ENCODE data around the gene TNFSF10. TPM values are rescaled to one million over a fixed set of nuclear protein-coding genes. Genes with fewer than 3 reads are reported as not detected.

TNFSF10 gene
- total and polyA plus RNA-seq, 9 of the 15 experiments (the other 6 are each of a cell fraction or from before 2014, with no cell fraction given) = 0.07 to 1.3 (median 0.27) TPM; not detected in 1

DNA sequence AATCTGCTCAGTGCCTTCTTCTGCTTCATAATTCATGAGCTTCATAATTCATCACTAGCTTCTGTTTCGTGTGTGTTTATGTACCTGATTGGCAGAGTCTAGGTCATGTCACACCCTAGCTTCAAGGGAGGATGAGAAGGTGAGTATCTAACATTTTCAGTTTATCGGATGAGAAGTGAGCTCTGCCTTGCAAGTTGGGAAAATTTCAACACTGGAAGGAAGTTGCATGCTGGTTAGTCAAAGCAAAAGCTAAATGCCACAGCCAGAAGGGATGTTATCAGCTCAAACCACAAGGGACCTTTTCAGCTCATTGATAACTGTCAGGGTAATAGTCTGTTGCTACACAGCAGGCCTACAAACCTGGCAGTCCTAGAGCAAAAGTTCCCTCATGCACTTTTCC lies 7.3 kb upstream of the TNFSF10 start (continued):
- TF ChIP-seq, protein P1, sequence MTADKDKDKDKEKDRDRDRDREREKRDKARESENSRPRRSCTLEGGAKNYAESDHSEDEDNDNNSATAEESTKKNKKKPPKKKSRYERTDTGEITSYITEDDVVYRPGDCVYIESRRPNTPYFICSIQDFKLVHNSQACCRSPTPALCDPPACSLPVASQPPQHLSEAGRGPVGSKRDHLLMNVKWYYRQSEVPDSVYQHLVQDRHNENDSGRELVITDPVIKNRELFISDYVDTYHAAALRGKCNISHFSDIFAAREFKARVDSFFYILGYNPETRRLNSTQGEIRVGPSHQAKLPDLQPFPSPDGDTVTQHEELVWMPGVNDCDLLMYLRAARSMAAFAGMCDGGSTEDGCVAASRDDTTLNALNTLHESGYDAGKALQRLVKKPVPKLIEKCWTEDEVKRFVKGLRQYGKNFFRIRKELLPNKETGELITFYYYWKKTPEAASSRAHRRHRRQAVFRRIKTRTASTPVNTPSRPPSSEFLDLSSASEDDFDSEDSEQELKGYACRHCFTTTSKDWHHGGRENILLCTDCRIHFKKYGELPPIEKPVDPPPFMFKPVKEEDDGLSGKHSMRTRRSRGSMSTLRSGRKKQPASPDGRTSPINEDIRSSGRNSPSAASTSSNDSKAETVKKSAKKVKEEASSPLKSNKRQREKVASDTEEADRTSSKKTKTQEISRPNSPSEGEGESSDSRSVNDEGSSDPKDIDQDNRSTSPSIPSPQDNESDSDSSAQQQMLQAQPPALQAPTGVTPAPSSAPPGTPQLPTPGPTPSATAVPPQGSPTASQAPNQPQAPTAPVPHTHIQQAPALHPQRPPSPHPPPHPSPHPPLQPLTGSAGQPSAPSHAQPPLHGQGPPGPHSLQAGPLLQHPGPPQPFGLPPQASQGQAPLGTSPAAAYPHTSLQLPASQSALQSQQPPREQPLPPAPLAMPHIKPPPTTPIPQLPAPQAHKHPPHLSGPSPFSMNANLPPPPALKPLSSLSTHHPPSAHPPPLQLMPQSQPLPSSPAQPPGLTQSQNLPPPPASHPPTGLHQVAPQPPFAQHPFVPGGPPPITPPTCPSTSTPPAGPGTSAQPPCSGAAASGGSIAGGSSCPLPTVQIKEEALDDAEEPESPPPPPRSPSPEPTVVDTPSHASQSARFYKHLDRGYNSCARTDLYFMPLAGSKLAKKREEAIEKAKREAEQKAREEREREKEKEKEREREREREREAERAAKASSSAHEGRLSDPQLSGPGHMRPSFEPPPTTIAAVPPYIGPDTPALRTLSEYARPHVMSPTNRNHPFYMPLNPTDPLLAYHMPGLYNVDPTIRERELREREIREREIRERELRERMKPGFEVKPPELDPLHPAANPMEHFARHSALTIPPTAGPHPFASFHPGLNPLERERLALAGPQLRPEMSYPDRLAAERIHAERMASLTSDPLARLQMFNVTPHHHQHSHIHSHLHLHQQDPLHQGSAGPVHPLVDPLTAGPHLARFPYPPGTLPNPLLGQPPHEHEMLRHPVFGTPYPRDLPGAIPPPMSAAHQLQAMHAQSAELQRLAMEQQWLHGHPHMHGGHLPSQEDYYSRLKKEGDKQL (CRISPR knock-in tag; IDR thresholded peaks at IDR 0.05; ENCODE audit: borderline replicate concordance) = no peak
- TF ChIP-seq CEBPB (tag; IDR thresholded peaks at IDR 0.05) = peak; percentile 92
- peak; percentile 67; the same call in 1 of the 2 replicates for TF ChIP-seq JUND (IDR thresholded peaks at IDR 0.05; ENCODE audit: borderline replicate concordance, low read depth, low read length)
- TF ChIP-seq JUND (tag; IDR thresholded peaks at IDR 0.05; ENCODE audit: borderline replicate concordance, low read depth, low read length) = peak; percentile 65; the same call in 1 of the 3 replicates
- no peak for TF ChIP-seq SRSF3 (IDR thresholded peaks at IDR 0.05; ENCODE audit: insufficient read depth, low read length)
- TF ChIP-seq ZNF408 (CRISPR knock-in tag; IDR thresholded peaks at IDR 0.05; ENCODE audit: low read depth) = no peak
- no peak for TF ChIP-seq RBM34 (IDR thresholded peaks at IDR 0.05; ENCODE audit: borderline replicate concordance, insufficient read depth, low read length)
- no peak for TF ChIP-seq MTF1 (CRISPR knock-in tag; IDR thresholded peaks at IDR 0.05; ENCODE audit: borderline replicate concordance)
- no peak for TF ChIP-seq FOXK2 (conservative IDR thresholded peaks at IDR 0.05 in 1 of 2, IDR thresholded peaks at IDR 0.05 in 1 of 2; ENCODE audit: low read depth in 2 of 2)
- no peak for TF ChIP-seq NEUROD1 (IDR thresholded peaks at IDR 0.05; ENCODE audit: borderline replicate concordance, low read depth, low read length, partially characterized antibody)
- TF ChIP-seq SRSF1 (IDR thresholded peaks at IDR 0.05; ENCODE audit: low read depth, low read length) = no peak
- TF ChIP-seq, protein P2, sequence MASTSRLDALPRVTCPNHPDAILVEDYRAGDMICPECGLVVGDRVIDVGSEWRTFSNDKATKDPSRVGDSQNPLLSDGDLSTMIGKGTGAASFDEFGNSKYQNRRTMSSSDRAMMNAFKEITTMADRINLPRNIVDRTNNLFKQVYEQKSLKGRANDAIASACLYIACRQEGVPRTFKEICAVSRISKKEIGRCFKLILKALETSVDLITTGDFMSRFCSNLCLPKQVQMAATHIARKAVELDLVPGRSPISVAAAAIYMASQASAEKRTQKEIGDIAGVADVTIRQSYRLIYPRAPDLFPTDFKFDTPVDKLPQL (IDR thresholded peaks at IDR 0.05; ENCODE audit: extremely low read depth, insufficient read length) = no peak
- TF ChIP-seq TCF3 (CRISPR knock-in tag; IDR thresholded peaks at IDR 0.05) = peak; percentile 86
- TF ChIP-seq, protein P3, sequence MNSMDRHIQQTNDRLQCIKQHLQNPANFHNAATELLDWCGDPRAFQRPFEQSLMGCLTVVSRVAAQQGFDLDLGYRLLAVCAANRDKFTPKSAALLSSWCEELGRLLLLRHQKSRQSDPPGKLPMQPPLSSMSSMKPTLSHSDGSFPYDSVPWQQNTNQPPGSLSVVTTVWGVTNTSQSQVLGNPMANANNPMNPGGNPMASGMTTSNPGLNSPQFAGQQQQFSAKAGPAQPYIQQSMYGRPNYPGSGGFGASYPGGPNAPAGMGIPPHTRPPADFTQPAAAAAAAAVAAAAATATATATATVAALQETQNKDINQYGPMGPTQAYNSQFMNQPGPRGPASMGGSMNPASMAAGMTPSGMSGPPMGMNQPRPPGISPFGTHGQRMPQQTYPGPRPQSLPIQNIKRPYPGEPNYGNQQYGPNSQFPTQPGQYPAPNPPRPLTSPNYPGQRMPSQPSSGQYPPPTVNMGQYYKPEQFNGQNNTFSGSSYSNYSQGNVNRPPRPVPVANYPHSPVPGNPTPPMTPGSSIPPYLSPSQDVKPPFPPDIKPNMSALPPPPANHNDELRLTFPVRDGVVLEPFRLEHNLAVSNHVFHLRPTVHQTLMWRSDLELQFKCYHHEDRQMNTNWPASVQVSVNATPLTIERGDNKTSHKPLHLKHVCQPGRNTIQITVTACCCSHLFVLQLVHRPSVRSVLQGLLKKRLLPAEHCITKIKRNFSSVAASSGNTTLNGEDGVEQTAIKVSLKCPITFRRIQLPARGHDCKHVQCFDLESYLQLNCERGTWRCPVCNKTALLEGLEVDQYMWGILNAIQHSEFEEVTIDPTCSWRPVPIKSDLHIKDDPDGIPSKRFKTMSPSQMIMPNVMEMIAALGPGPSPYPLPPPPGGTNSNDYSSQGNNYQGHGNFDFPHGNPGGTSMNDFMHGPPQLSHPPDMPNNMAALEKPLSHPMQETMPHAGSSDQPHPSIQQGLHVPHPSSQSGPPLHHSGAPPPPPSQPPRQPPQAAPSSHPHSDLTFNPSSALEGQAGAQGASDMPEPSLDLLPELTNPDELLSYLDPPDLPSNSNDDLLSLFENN (IDR thresholded peaks at IDR 0.05; ENCODE audit: low read depth in 2 of 2, low read length in 2 of 2) = no peak
- no peak for TF ChIP-seq RAD51 (IDR thresholded peaks at IDR 0.05; ENCODE audit: borderline replicate concordance, low read depth)
- TF ChIP-seq, protein P4, sequence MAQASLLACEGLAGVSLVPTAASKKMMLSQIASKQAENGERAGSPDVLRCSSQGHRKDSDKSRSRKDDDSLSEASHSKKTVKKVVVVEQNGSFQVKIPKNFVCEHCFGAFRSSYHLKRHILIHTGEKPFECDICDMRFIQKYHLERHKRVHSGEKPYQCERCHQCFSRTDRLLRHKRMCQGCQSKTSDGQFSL (CRISPR knock-in tag; IDR thresholded peaks at IDR 0.05) = no peak
- TF ChIP-seq, protein P4 (tag; IDR thresholded peaks at IDR 0.05) = no peak

All from K562 (cell line).